ENCODE measurements around the gene COPS8. TPM values are rescaled to one million over a fixed set of nuclear protein-coding genes. Genes with fewer than 3 reads are reported as not detected.

Gene COPS8
- total RNA-seq, 2 donors from 2014 or later: 106 to 162 TPM

- Histone ChIP-seq H3K4me1 (peaks cover 0 to 13% of the 10 kb centered on the region in 2 donors), H3K27me3 (no peaks in the 10 kb centered on the region), H3K27ac (no peak overlapping the region), H3K36me3 (peaks cover 76% of the 10 kb centered on the region), H3K4me3 (no peak overlapping the region), H3K9me3 (no peaks in the 10 kb centered on the region)
- TF ChIP-seq, protein P1, sequence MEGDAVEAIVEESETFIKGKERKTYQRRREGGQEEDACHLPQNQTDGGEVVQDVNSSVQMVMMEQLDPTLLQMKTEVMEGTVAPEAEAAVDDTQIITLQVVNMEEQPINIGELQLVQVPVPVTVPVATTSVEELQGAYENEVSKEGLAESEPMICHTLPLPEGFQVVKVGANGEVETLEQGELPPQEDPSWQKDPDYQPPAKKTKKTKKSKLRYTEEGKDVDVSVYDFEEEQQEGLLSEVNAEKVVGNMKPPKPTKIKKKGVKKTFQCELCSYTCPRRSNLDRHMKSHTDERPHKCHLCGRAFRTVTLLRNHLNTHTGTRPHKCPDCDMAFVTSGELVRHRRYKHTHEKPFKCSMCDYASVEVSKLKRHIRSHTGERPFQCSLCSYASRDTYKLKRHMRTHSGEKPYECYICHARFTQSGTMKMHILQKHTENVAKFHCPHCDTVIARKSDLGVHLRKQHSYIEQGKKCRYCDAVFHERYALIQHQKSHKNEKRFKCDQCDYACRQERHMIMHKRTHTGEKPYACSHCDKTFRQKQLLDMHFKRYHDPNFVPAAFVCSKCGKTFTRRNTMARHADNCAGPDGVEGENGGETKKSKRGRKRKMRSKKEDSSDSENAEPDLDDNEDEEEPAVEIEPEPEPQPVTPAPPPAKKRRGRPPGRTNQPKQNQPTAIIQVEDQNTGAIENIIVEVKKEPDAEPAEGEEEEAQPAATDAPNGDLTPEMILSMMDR (IDR thresholded peaks at IDR 0.05): no peak
- DNase-seq (ENCODE audit: low spot score): no peak
These were observed 11.7 kb downstream of the COPS8 start for GRCh38 chr2:237097326-237097910.

DNA sequence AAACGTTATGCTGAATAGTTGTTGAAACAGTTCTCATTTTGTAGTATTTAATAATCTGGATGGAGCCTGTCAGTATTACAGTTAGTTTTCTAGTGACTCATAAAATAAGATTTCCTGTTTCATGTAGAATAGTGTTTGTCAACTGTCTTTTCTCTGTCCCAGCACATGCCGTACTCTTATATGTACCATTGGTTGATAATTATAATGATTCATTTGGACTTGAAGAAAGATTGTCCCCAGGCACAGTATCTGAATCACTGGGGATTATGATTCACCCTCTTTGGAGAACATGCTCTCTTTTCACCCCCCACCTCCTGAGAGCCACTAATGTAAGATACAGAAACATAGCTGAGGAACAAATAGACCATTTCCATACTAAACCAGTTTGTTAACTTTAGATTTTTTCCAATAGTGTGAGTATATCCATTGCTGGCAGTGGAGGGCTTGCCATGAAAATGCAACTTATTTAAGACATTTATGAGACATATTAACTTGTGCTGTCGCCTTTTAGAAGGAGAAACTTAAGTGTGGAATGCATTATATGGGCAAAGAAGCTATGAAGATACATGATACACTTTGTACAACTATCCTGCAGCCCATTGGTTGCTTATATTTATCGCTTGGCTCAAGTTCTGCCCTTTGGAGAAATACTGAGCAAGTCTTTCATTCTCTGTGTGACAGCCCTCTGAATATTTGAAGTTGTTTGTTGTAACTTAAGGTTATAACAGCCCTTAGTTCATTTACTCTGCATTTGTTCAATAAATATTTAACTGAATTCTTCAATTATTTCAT lies 12.4 kb downstream of the COPS8 start:
- Histone ChIP-seq H3K27me3 (no peaks in the 10 kb centered on the region), H3K4me3 (no peak overlapping the region), H3K36me3 (peaks cover 76% of the 10 kb centered on the region), H3K27ac (no peak overlapping the region), H3K4me1 (peaks cover 0 to 6% of the 10 kb centered on the region in 2 donors), H3K9me3 (no peaks in the 10 kb centered on the region)
- no peak for DNase-seq (ENCODE audit: low spot score)
- TF ChIP-seq, protein P1 (IDR thresholded peaks at IDR 0.05): no peak

DNA sequence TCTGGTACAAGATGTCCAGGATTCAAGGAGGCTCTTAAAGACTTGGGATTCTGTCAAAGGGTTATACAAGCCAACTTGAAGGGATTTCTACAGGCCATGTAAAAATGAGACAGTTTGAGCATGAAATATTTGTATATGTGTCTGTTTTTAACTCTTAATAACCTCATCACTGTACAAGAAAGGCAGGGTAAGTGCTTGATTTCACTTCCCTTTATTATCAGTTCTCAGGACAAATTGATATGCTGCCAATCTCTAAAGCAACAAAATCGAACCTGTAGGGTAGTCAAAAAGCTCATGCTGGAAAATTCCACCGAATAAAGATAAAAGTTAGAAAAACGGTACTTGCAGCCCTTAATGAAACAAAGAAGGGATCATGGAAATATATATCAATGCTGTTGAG lies 14.1 kb downstream of the COPS8 start:
- TF ChIP-seq, protein P1 (IDR thresholded peaks at IDR 0.05): no peak
- no peaks in the 10 kb centered on the region for H3K4me1 ChIP-seq
- peaks cover 66% of the 10 kb centered on the region for H3K36me3 ChIP-seq
- H3K27ac ChIP-seq: no peak overlapping the region
- H3K9me3 ChIP-seq: no peaks in the 10 kb centered on the region
- no peaks in the 10 kb centered on the region for H3K27me3 ChIP-seq
- no peak for DNase-seq (ENCODE audit: low spot score)
- no peak overlapping the region for H3K4me3 ChIP-seq

DNA sequence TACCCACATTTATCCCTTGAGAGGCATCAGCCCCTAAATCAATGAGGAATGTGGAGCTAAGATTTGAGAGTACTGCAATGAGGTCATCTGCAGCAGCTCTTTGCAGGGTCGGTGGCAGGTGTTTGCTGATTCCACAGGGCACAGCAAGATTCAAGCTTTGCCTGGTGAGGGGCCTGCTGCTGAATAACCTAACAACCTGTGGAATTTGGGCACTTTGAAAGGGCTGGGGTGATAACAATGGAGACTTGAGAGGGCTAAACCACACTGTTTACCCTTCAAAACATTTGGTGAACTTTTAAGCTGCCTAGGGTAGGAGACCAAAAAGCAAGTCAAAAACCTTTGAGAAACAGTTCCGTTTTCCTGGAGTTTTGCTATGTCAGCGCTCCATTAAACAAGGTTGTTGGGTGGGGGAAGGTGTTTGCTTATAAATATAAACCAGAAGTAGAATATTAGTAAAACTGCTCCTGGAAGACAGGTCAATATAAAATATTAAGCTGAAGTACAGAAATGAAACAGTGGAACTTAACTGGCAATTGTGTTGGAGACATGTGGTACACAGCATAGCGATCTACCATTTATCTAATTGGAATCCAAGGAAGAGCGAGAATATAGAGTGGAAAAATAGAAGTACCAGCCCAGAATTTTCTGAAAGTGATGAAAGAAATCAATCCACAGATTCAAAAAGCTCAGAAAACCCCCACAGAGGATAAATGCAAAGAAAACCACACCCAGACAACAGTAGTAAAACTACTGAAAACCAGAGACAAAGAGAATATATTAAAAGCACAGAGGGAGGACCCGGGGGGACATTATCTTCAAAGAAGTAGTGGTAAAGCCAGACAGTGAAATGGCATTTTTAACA lies 15.7 kb downstream of the COPS8 start:
- Histone ChIP-seq H3K9me3 (no peaks in the 10 kb centered on the region), H3K4me3 (no peak overlapping the region), H3K36me3 (peaks cover 53% of the 10 kb centered on the region), H3K27me3 (no peaks in the 10 kb centered on the region), H3K4me1 (no peaks in the 10 kb centered on the region), H3K27ac (no peak overlapping the region)
- TF ChIP-seq, protein P1 (IDR thresholded peaks at IDR 0.05): no peak
- DNase-seq (ENCODE audit: low spot score): no peak

- Histone ChIP-seq H3K4me3 (no peak overlapping the region), H3K4me1 (no peaks in the 10 kb centered on the region), H3K9me3 (no peaks in the 10 kb centered on the region), H3K27me3 (no peaks in the 10 kb centered on the region), H3K27ac (no peak overlapping the region), H3K36me3 (peaks cover 42% of the 10 kb centered on the region)
- TF ChIP-seq, protein P1 (IDR thresholded peaks at IDR 0.05): no peak
- no peak for DNase-seq (ENCODE audit: low spot score)
These were observed 16.7 kb downstream of the COPS8 start for GRCh38 chr2:237102428-237102827.

Measured in right atrium auricular region (tissue), 2 donors.